Smooth muscle cell of the brain vasculature (primary cell): ENCODE results near the gene SLC5A2.

Source experiments
- DNase-seq: peaks from one replicate; pipeline ENCODE4 v3.0.0-alpha.2; 2012; ENCODE audit warnings: low read depth, low spot score

Gene SLC5A2

DNA sequence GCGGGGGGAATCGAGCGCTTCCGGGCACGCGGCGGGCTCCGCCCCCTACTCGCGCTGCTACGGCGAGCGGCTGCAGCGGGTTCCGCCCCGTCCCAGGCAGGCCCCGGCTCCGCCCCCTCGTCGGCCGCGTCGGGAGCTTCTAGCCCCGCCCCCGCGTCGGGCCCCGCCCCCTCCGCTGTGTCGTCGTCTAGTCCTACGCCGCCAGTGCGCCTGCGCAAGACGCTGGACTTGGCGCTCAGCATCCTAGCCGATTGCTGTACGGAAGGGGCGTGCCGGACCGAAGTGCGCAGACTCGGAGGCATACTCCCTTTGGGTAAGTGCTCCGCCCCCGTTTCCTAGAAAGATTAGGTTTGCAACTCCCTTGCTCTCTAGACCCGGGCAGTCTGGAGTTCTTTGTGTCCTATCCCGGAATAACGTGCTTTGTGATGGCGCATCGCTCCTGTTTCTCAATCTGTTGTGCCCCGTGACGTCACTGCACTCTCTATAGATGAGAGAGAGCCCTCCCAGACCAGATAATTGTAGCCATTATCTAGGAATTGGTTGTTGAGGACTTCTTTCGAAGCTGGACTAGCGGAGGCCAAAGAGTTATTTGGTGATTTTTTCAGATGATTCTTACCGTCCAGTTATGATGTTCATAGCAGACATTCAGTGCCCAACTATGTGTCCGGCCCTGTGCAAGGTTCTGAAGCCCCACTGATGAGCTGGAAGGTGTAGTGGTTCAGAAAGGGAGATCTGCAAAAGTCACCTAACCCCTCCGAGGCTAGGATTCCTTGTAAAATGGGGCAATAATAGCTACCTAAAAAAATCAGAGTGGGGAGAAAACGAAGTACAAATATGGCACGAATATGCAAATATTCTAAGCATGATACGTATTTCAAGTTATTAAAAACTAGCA lies 23.0 kb upstream of the SLC5A2 start:
- peak; percentile 97 for DNase-seq

DNA sequence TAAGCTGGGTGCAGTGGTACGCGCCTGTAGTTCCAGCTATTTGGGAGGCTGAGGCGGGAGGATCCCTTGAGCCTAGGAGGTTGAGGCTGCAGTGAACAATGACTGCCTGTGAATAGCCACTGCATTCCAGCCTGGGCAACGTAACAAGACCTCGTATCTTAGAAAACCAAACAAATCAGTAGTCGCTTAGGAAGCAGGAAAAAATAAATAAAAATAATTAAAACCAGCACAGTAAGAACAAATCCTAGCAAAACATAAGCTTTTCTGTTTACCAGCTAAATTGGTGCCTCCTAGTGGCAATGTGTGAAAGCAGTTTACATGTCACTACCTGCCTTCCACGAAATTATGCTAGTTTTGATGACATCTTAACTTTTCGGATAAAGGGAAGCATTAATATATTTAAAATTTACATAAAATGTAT lies 22.3 kb upstream of the SLC5A2 start:
- no peak for DNase-seq

DNA sequence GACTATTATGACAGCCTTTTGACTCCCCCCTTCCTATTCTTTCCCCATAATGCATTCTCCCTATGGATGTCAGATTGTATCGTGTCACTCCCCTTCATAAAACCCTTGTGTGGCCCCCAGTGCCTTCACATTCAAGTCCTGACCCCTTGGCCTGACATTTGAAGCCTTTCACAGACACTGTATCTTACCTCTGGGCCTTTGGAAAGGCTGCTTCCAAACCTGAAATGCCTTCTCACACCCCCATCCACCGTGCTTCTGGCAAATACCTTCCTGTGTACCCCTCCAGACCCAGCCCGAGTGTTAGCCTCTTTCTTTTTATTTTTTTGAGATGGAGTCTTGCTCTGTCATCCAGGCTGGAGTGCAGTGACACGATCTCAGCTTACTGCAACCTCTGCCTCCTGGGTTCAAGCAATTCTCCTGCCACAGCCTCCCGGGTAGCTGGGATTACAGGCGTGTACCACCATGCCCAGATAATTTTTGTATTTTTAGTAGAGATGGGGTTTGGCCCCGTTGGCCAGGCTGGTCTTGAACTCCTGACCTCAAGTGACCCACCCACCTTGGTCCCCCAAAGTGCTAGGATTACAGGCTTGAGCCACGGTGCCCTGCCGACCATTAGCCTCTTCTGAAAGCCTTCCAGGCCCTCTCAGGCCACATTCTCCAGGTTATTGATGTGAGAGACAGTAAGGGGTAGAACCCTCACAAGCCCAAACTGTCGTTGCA lies 21.6 kb upstream of the SLC5A2 start:
- no peak for DNase-seq

GRCh38 chr16:31461921-31462804 lies 20.8 kb upstream of the SLC5A2 start:
- no peak for DNase-seq

- DNase-seq = no peak
These were observed 18.6 kb upstream of the SLC5A2 start for GRCh38 chr16:31464348-31464769.

- no peak for DNase-seq
These were observed 18.1 kb upstream of the SLC5A2 start for GRCh38 chr16:31464781-31465260.

DNA sequence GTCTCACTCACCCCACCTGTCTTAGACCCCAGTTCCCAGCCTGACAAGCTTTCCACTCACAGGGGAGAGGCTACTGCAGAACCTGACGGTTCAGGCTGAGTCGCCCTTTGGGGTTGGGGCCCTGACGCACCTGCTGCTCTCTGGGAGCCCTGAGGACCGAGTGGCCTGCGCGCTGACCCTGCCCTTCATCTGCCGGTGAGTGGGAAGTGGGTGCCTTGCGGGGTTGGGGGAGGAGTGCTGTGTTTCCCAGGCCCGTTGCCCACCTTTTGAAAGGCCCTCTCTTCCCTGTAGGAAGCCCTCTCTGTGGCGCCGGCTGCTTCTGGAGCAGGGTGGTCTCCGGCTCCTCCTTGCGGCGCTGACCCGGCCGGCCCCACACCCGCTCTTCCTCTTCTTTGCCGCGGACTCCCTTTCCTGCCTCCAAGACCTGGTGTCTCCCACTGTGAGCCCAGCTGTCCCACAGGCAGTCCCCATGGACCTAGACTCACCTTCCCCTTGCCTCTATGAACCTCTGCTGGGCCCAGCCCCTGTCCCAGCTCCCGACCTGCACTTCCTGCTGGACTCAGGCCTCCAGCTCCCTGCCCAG lies 17.0 kb upstream of the SLC5A2 start:
- no peak for DNase-seq

DNA sequence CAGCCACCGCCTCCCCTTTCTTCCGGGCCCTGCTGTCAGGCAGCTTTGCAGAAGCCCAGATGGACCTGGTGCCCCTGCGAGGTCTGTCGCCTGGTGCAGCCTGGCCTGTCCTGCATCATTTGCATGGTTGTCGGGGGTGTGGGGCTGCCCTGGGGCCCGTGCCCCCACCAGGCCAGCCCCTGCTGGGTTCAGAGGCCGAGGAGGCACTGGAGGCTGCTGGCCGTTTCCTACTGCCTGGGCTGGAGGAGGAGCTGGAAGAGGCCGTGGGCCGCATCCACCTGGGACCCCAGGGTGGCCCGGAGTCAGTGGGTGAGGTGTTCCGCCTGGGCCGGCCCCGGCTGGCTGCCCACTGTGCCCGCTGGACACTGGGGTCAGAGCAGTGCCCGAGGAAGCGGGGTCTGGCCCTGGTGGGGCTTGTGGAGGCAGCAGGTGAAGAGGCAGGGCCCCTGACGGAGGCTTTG lies 16.5 kb upstream of the SLC5A2 start:
- no peak for DNase-seq

DNA sequence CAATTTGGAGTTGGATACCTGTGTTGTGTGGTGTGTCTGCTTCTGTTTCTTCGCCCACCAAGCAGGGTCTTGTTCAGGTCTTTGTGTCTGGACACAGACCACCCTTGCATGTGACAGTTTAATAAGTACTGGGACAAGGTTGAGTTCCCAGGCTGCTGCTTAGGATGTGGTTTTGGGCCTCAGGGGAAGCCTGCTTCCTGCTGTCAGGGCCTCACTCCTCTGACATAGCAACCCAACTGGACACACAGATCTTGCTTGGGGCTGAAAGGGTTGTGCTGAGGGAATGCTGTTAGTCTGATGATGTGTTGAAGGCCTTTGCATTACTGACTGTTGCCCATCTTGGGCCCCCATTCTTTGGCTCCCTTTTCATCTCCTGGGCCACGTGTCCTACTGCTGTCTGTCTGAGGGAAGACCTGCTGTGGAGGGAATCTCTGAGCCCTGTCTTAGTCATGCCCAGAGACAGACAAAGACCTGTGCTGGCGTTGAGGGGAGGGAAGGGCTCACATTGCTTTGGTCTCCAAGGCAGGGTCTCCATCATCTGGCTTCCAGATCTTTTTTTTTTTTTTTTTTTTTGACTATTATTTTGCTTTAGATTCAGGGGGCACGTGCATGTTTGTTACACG lies 15.7 kb upstream of the SLC5A2 start:
- no peak for DNase-seq

- DNase-seq = no peak
These were observed 15.1 kb upstream of the SLC5A2 start for GRCh38 chr16:31467858-31468257.

- DNase-seq = no peak
These were observed 12.3 kb upstream of the SLC5A2 start for GRCh38 chr16:31470615-31471014.

DNA sequence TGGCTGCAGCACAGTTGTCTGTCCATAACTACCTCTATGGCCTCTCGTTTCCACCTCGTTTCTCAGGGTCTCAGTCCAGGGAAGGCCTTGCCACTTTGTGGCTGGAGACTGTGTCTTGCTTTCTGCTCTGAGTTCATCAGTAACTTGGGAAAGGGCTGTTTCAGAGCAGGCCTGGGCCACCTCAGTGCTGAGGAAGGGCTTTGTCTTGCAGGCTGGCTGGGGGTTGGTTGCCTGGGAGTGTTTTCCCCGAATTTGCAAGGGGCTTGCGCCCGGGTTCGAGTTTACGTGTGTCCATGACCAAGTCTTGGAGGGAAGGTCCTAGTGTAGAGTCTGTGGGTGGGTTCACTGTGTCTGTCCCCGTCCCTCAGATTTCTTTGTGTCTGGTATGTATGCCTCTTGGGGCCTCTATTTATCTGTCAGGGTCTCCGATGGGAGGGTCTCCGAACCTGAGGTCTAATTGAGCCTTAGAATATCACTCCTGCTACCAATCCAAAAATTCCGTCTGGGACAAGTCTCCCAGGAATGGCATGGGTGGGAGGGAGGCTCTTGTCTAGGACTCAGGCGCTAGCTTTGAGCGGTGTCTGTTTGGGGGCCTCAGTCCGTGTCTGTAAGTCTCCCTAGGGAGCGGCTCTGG lies 11.6 kb upstream of the SLC5A2 start:
- no peak for DNase-seq

DNA sequence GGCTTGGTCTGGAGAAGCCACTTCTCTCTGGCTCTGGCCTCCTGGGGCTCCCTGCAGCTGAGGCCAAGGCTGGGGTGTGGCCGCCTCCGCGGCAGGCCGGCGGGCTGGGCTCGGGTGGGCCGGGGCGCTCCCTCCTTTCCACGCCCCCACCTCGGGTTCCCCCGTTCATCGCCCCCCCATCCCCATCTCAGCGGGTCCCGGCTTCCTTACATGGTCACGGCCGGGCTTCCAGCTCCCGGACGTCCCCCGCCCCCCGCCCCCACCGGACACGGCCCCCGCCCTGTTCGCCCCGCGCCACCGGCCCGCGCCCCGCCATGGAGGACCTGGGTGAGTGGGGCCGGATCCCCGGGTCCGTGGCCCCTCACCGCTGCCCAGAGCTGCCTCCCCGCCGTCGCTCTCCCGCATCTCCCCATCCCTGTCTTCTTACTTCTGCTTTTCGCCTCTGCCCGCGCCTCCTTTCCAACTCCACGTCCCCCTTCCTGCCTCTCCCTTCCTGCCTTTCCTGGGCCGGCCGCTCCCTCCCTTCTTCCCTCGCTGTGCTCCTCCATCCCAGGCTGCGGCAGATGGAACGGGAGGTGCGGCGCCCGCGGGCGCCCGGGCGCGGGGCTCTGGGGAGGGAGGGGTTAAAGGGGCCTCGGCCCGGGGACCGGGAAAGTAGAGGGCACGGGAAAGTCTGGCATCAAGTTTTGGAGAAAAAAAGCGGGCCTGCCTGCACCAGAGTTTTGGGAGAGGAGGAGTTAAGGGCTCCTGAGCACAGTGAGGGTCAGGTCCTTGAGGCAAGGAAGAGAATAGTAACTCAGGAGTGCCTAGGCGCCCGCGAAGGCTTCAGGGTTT lies 10.8 kb upstream of the SLC5A2 start, which contains the start of gene TGFB1I1:
TGFB1I1 (plus strand) TSS at position 278 of the 834 bp plus-strand sequence; CDS start at position 315, 37 bp downstream.
- DNase-seq = no peak

- peak; percentile 69 for DNase-seq
These were observed 10.2 kb upstream of the SLC5A2 start for GRCh38 chr16:31472709-31473203.

DNA sequence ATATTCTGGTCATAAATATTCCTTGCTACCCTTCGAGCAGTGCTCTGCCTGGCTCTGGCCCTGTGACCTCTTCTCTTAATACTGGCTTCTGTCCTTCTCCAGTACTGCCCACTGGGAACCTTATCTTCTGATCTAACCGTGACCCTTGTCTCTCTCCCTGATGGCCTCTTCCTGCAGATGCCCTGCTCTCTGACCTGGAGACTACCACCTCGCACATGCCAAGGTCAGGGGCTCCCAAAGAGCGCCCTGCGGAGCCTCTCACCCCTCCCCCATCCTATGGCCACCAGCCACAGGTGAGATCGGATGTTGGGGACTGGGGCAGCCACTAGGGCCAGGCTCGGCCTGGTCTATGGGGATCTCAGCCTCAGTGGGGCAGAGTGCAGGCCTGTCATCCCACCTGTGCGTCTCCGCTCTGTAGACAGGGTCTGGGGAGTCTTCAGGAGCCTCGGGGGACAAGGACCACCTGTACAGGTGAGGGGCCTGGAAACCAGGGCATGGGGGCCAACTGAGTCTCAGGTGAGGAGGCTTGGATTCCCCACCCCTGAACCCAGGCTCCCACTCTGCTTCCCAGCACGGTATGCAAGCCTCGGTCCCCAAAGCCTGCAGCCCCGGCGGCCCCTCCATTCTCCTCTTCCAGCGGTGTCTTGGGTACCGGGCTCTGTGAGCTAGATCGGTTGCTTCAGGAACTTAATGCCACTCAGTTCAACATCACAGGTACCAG lies 9.5 kb upstream of the SLC5A2 start:
- DNase-seq = no peak

GRCh38 chr16:31474173-31474714 lies 8.7 kb upstream of the SLC5A2 start:
- no peak for DNase-seq

DNA sequence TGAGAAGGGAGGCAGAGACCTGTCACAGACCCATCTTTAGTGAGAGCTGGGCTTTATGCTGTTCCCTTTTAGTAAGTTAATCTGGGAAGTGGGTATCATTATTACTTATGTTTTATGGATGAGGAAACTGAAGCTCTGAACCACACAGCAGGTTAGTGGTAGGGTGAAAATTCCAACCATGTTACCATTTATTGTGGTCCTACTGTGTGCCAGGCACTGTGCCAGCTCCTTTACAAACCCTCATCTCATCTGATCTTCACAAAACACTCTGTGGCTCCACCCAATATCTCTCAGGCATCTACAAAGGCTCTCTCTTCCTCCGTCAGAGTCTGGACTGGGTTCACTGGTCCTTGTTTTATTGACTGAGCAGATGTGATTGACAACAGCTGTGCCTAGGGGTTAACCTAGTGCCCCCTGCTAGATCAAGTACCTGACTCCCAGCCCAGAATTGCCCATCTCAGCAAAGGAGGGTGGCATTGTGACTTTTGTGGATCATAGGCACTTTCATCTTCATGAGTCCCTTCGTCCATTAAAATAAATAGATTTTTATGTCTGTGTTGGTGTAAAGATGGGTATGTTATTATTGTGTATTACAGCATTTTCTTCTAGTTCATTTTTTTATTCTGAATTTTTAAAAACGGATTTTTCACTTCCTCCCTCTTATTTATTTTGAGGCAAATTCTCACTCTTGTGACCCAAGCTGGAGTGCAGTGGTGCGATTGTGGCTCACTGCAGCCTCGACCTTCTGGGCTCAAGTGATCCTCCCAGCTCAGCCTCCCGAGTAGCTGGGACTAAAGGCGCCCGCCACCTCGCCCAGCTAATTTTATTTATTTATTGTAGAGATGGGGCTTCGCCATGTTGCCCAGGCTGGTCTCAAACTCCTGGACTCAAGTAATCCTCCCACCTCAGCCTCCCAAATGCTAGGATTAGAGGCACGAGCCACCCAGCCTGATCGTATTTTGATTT lies 7.9 kb upstream of the SLC5A2 start:
- no peak for DNase-seq
